ENCODE results near the gene ACOX1. TPM values are rescaled to one million over a fixed set of nuclear protein-coding genes. Genes with fewer than 3 reads are reported as not detected.

The ACOX1 gene
- total RNA-seq, 6 donors from 2014 or later: 33.2 to 84.2 (median 57.4) TPM

GRCh38 chr17:75891605-75892555 lies 87.1 kb downstream of the ACOX1 start:
- Histone ChIP-seq H3K27me3 (no peaks in the 10 kb centered on the region), H3K4me1 (peaks cover 14 to 28% (median 17%) of the 10 kb centered on the region in 4 donors), H3K36me3 (peaks cover 5 to 40% (median 25%) of the 10 kb centered on the region in 4 donors), H3K4me3 (no peak overlapping the region), H3K9me3 (no peaks in the 10 kb centered on the region), H3K27ac (no peak overlapping the region)
- DNase-seq (peak in 1 of 2 donors; percentile 58), ATAC-seq (ENCODE audit: low FRiP score in 2 of 2) (no peak)
- WGBS, 2 donors: 84 to 90% methylated on average over 14 to 27 of the region's 32 CpGs
- no peak for TF ChIP-seq CTCF (IDR thresholded peaks at IDR 0.05)

Other genes starting within 250 kb of the ACOX1 start
- 10 to 100 TPM; 18.9 to 65.7 (median 40.6) TPM for gene GALK1, start 214.0 kb downstream of the ACOX1 start, total RNA-seq
- gene UNK, start 194.4 kb downstream of the ACOX1 start, total RNA-seq: 10 to 100 TPM; 22.4 to 97.4 (median 31.4) TPM
- gene UNC13D, start 134.8 kb downstream of the ACOX1 start, total RNA-seq: 100 to 1,000 TPM in 4 of 6 donors, 10 to 100 TPM in 2; 38.0 to 243 (median 123) TPM
- gene WBP2, start 123.8 kb downstream of the ACOX1 start, total RNA-seq: 100 to 1,000 TPM in 2 of 6 donors, 10 to 100 TPM in 4; 70.1 to 183 (median 87.8) TPM
- gene TRIM47, start 100.6 kb downstream of the ACOX1 start, total RNA-seq: 10 to 100 TPM; 20.1 to 55.6 (median 33.3) TPM
- gene TRIM65, start 82.2 kb downstream of the ACOX1 start, total RNA-seq: 10 to 100 TPM; 23.4 to 35.1 (median 28.2) TPM
- 100 to 1,000 TPM in 1 of 6 donors, 10 to 100 TPM in 5; 35.4 to 115 (median 77.0) TPM for gene MRPL38, start 74.3 kb downstream of the ACOX1 start, total RNA-seq
- gene FBF1, start 38.1 kb downstream of the ACOX1 start, total RNA-seq: 10 to 100 TPM in 4 of 6 donors, 1 to 10 TPM in 2; 9.3 to 66.0 (median 14.3) TPM
- 10 to 100 TPM in 5 of 6 donors, not detected in 1; 13.6 to 29.3 (median 17.0) TPM for gene TEN1, start 74 bp upstream of the ACOX1 start, total RNA-seq
- 10 to 100 TPM in 1 of 6 donors, 1 to 10 TPM in 5; 3.0 to 15.7 (median 7.0) TPM for gene CDK3, start 21.7 kb upstream of the ACOX1 start, total RNA-seq
- 100 to 1,000 TPM in 1 of 6 donors, 10 to 100 TPM in 5; 47.5 to 142 (median 63.4) TPM for gene EVPL, start 48.1 kb upstream of the ACOX1 start, total RNA-seq
- 10 to 100 TPM; 41.8 to 68.2 (median 56.1) TPM for gene SRP68, start 93.4 kb upstream of the ACOX1 start, total RNA-seq
- gene GALR2, start 95.6 kb upstream of the ACOX1 start, total RNA-seq: under 1 TPM in 1 of 6 donors, not detected in 5; 0.61 TPM
- not detected for gene ZACN, start 100.0 kb upstream of the ACOX1 start, total RNA-seq
- 100 to 1,000 TPM in 3 of 6 donors, 10 to 100 TPM in 3; 69.4 to 233 (median 103) TPM for gene EXOC7, start 124.6 kb upstream of the ACOX1 start, total RNA-seq
- gene FOXJ1, start 162.1 kb upstream of the ACOX1 start, total RNA-seq: 10 to 100 TPM in 5 of 6 donors, 1 to 10 TPM in 1; 3.3 to 86.6 (median 32.2) TPM

Measured in upper lobe of left lung (tissue), 6 donors.